Liver (tissue), 9 donors: ENCODE measurements around the gene RPL21. TPM values are rescaled to one million over a fixed set of nuclear protein-coding genes. Genes with fewer than 3 reads are reported as not detected.
"Not testable (repeated sequence)": the region's sequence is repeated elsewhere in the genome, so short reads cannot be mapped to it uniquely, and the experiment has no call there.

Experiments
- DNase-seq: peaks from one replicate; pipeline ENCODE4 v3.0.0-alpha.2; 2017; ENCODE audit warnings: low spot score
- H3K27ac ChIP-seq, 2 donors: one replicate each; pipeline ENCODE4 v1.7.0; 2013; ENCODE audit warnings: inconsistent platforms in 2 of 2, low read length in 2 of 2, control low read depth in 1 of 2, low read depth in 1 of 2, mild to moderate bottlenecking in 1 of 2
- H3K27me3 ChIP-seq, 4 donors: one replicate each; pipeline versions ENCODE4 v1.6.1 to v1.7.0; 2013; ENCODE audit warnings: low read length in 3 of 4, inconsistent platforms in 1 of 4, mild to moderate bottlenecking in 1 of 4, moderate library complexity in 1 of 4; ENCODE audit not compliant: control insufficient read depth in 4 of 4, insufficient read depth in 4 of 4
- H3K36me3 ChIP-seq, 4 donors: one replicate each; pipeline versions ENCODE4 v1.6.1 to v1.7.0; 2013; ENCODE audit warnings: low read length in 3 of 4, mild to moderate bottlenecking in 3 of 4, low read depth in 1 of 4, moderate library complexity in 1 of 4; ENCODE audit not compliant: control insufficient read depth in 4 of 4, insufficient read depth in 3 of 4
- H3K4me1 ChIP-seq, 4 donors: one replicate each; pipeline versions ENCODE4 v1.6.1 to v1.7.0; 2013; ENCODE audit warnings: low read length in 3 of 4, mild to moderate bottlenecking in 3 of 4, moderate library complexity in 1 of 4; ENCODE audit not compliant: control insufficient read depth in 4 of 4, insufficient read depth in 4 of 4
- H3K4me3 ChIP-seq, 3 donors: one replicate each; pipeline versions ENCODE4 v1.6.1 to v1.7.0; 2013; ENCODE audit warnings: low read length in 3 of 3, control low read depth in 1 of 3, low read depth in 1 of 3, mild to moderate bottlenecking in 1 of 3
- H3K9ac ChIP-seq, 2 donors: one replicate each; pipeline ENCODE4 v1.7.0; 2013; ENCODE audit warnings: low read length in 2 of 2, mild to moderate bottlenecking in 2 of 2, moderate library complexity in 2 of 2, control low read depth in 1 of 2, low read depth in 1 of 2
- H3K9me3 ChIP-seq, 4 donors: one replicate each; pipeline versions ENCODE4 v1.6.1 to v1.7.0; 2013; ENCODE audit warnings: low read length in 3 of 4; ENCODE audit not compliant: control insufficient read depth in 4 of 4
- ATF3 ChIP-seq: IDR thresholded peaks from 2 replicates; pipeline ENCODE4 v1.6.1; 2016; ENCODE audit warnings: antibody characterized with exemption
- CTCF ChIP-seq: fragments of 150-350 bp; IDR thresholded peaks from 2 replicates; pipeline ENCODE4 v1.5.1; 2017; ENCODE audit warnings: improper control_type of control experiment, low read depth, low read length; ENCODE audit not compliant: missing input control
- EGR1 ChIP-seq, 2 donors: IDR thresholded peaks; 2 replicates each; pipeline ENCODE4 v1.6.1; 2016 to 2018; ENCODE audit warnings: antibody characterized with exemption in 2 of 2, low read depth in 2 of 2
- FOXA1 ChIP-seq: IDR thresholded peaks from 2 replicates; pipeline ENCODE4 v1.6.1; 2016; ENCODE audit warnings: antibody characterized with exemption
- FOXA2 ChIP-seq: IDR thresholded peaks from 2 replicates; pipeline ENCODE4 v1.6.1; 2016; ENCODE audit warnings: antibody characterized with exemption
- GABPA ChIP-seq, 2 donors: IDR thresholded peaks in 1 of 2; conservative IDR thresholded peaks in 1 of 2; 2 replicates each; pipeline ENCODE4 v1.6.1; 2016; ENCODE audit warnings: antibody characterized with exemption in 2 of 2, mild to moderate bottlenecking in 1 of 2, moderate library complexity in 1 of 2
- HNF4A ChIP-seq, 2 donors: conservative IDR thresholded peaks; 2 replicates each; pipeline ENCODE4 v1.6.1; 2016; ENCODE audit warnings: antibody characterized with exemption in 2 of 2, mild to moderate bottlenecking in 2 of 2
- HNF4G ChIP-seq: IDR thresholded peaks from 2 replicates; pipeline ENCODE4 v1.6.1; 2016; ENCODE audit warnings: antibody characterized with exemption
- JUND ChIP-seq, 2 donors: IDR thresholded peaks; 2 replicates each; pipeline ENCODE4 v1.6.1; 2016; ENCODE audit warnings: antibody characterized with exemption in 2 of 2
- MAX ChIP-seq: IDR thresholded peaks from 2 replicates; pipeline ENCODE4 v1.6.1; 2016; ENCODE audit warnings: antibody characterized with exemption
- NR2F2 ChIP-seq: IDR thresholded peaks from 2 replicates; pipeline ENCODE4 v1.6.1; 2016; ENCODE audit warnings: antibody characterized with exemption
- RAD21 ChIP-seq, 2 donors: IDR thresholded peaks; 2 replicates each; pipeline ENCODE4 v1.6.1; 2016; ENCODE audit warnings: antibody characterized with exemption in 2 of 2, mild to moderate bottlenecking in 2 of 2
- REST ChIP-seq: IDR thresholded peaks from 2 replicates; pipeline ENCODE4 v1.6.1; 2016; ENCODE audit warnings: antibody characterized with exemption, mild to moderate bottlenecking
- RXRA ChIP-seq, 2 donors: IDR thresholded peaks; 2 replicates each; pipeline ENCODE4 v1.6.1; 2017 to 2018; ENCODE audit warnings: antibody characterized with exemption in 2 of 2, mild to moderate bottlenecking in 1 of 2
- SP1 ChIP-seq: IDR thresholded peaks from 2 replicates; pipeline ENCODE4 v1.6.1; 2018; ENCODE audit warnings: antibody characterized with exemption, mild to moderate bottlenecking
- TAF1 ChIP-seq: conservative IDR thresholded peaks from 2 replicates; pipeline ENCODE4 v1.6.1; 2016; ENCODE audit warnings: antibody characterized with exemption, mild to moderate bottlenecking
- YY1 ChIP-seq: IDR thresholded peaks from 2 replicates; pipeline ENCODE4 v1.6.1; 2016; ENCODE audit warnings: antibody characterized with exemption, mild to moderate bottlenecking
- WGBS: extraction: QIAGEN DNeasy Blood & Tissue Kit; methylation state at CpG from one replicate; pipeline ENCODE4 v1.1.7; 2013; 5-methylcytosine and 5-hydroxymethylcytosine counted together
- polyA plus RNA-seq, 2 donors: library from polyadenylated mRNA; stranded (reverse) in 1 of 2; unstranded in 1 of 2; fragments of 200-250 nt in 1 of 2; fragments of >200 nt in 1 of 2; fragmentation: Nextera tagmentation in 1 of 2; extraction: Ambion mirVana in 1 of 2; gene quantifications; one replicate each; pipeline versions ENCODE4 v1.2.1 to v1.2.3, GENCODE V29; 2013 to 2015
- total RNA-seq, 2 donors: library from RNA; depleted of rRNA; stranded (reverse); fragments of >200 nt; gene quantifications; one replicate each; pipeline ENCODE4 v1.2.3, GENCODE V29; 2014
- TF ChIP-seq, protein P1 (sequence below): IDR thresholded peaks from 2 replicates; pipeline ENCODE4 v1.6.1; 2016; ENCODE audit warnings: antibody characterized with exemption
- donor health status: healthy.
- donor health status: healthy.
- donor health status: healthy.
- donor health status: healthy.
- donor health status: healthy.

RPL21 gene
- total and polyA plus RNA-seq, 4 donors, result 206 to 648 (median 442) TPM

- no peak overlapping the region for H3K27ac ChIP-seq
- no peaks in the 10 kb centered on the region for H3K27me3 ChIP-seq
- TF ChIP-seq HNF4G (no peak), SP1 (no peak), JUND (IDR thresholded peaks at IDR 0.05) (no peak), MAX (no peak), RXRA (IDR thresholded peaks at IDR 0.05) (no peak), EGR1 (IDR thresholded peaks at IDR 0.05; ENCODE audit: low read depth in 2 of 2) (no peak)
- TF ChIP-seq, protein P1, sequence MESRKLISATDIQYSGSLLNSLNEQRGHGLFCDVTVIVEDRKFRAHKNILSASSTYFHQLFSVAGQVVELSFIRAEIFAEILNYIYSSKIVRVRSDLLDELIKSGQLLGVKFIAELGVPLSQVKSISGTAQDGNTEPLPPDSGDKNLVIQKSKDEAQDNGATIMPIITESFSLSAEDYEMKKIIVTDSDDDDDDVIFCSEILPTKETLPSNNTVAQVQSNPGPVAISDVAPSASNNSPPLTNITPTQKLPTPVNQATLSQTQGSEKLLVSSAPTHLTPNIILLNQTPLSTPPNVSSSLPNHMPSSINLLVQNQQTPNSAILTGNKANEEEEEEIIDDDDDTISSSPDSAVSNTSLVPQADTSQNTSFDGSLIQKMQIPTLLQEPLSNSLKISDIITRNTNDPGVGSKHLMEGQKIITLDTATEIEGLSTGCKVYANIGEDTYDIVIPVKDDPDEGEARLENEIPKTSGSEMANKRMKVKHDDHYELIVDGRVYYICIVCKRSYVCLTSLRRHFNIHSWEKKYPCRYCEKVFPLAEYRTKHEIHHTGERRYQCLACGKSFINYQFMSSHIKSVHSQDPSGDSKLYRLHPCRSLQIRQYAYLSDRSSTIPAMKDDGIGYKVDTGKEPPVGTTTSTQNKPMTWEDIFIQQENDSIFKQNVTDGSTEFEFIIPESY, result no peak
- DNase-seq, result no peak
- H3K4me3 ChIP-seq, result no peak overlapping the region
- H3K9me3 ChIP-seq, result no peaks in the 10 kb centered on the region
- H3K4me1 ChIP-seq, result peaks cover 0 to 8% (median 3%) of the 10 kb centered on the region in 4 donors
- H3K9ac ChIP-seq, result no peak overlapping the region
- no peaks in the 10 kb centered on the region for H3K36me3 ChIP-seq
- 92% methylated on average over 8 of the region's 8 CpGs for WGBS
Measured at GRCh38 chr13:27296496-27296895, 45.1 kb downstream of the RPL21 start.

GRCh38 chr13:27298849-27299248 is 47.5 kb downstream of the RPL21 start:
- Histone ChIP-seq H3K4me1 (peaks cover 0 to 8% (median 3%) of the 10 kb centered on the region in 4 donors), H3K27me3 (no peaks in the 10 kb centered on the region), H3K36me3 (no peaks in the 10 kb centered on the region), H3K27ac (peak overlapping the region; percentile 55 to 71), H3K4me3 (no peak overlapping the region), H3K9ac (no peak overlapping the region), H3K9me3 (no peaks in the 10 kb centered on the region)
- TF ChIP-seq SP1 (peak; percentile 85), FOXA2 (peak; percentile 37), GABPA (IDR thresholded peaks at IDR 0.05 in 1 of 2, conservative IDR thresholded peaks at IDR 0.05 in 1 of 2) (peak in 1 of 2 donors; percentile 68), YY1 (peak; percentile 92), TAF1 (peak; percentile 53), ATF3 (peak; percentile 78), HNF4A (conservative IDR thresholded peaks at IDR 0.05) (peak; percentile 92 to 95), MAX (peak; percentile 73), NR2F2 (peak; percentile 21), RAD21 (IDR thresholded peaks at IDR 0.05) (peak; percentile 43 to 46), CTCF (no peak), EGR1 (IDR thresholded peaks at IDR 0.05; ENCODE audit: low read depth in 2 of 2) (peak in 1 of 2 donors; percentile 28), RXRA (IDR thresholded peaks at IDR 0.05) (peak; percentile 55 to 78), HNF4G (peak; percentile 85), FOXA1 (no peak), REST (peak; percentile 57), JUND (IDR thresholded peaks at IDR 0.05) (peak in 1 of 2 donors; percentile 70)
- TF ChIP-seq, protein P1, result peak; percentile 79
- WGBS, result 25% methylated on average over 5 of the region's 5 CpGs
- DNase-seq, result no peak

DNA sequence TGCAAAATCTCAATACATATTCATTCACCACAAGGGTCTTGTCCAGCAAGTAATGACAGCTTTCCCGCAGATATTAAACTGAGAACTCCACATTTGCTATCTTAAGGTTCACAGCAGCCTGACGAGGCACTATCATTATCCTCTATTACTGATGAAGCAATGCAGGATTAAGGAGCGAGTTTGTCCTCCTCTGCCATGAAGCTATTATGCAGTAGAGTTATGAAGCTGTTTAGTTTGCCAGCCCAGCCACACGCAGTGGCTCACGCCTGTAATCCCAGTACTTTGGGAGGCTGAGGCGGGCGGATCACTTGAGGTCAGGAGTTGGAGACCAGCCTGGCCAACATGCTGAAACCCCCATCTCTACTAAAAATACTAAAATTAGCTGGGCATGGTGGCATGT is 49.0 kb downstream of the RPL21 start:
- WGBS, result 95% methylated on average over 7 of the region's 7 CpGs
- H3K27me3 ChIP-seq, DNase-seq: not testable (repeated sequence)

More for the DNA sequence above, 49.0 kb downstream of the RPL21 start:
- not testable (repeated sequence) for H3K9me3 ChIP-seq, H3K36me3 ChIP-seq, H3K4me3 ChIP-seq, H3K9ac ChIP-seq, H3K27ac ChIP-seq, H3K4me1 ChIP-seq
